ENCODE measurements around the gene PTCH2. TPM values are rescaled to one million over a fixed set of nuclear protein-coding genes. Genes with fewer than 3 reads are reported as not detected.

Gene PTCH2
- total RNA-seq, 1 donor from 2014 or later = 1.7 TPM

- peak within 1 kb of the TSS; percentile 87 for H3K4me3 Mint-ChIP-seq
- TF ChIP-seq CTCF (IDR thresholded peaks at IDR 0.05; ENCODE audit: unreplicated experiment) = no peak
- no peaks in the 10 kb centered on the region for H3K27me3 Mint-ChIP-seq (ENCODE audit: low read depth)
- H3K36me3 Mint-ChIP-seq = peaks cover 24% of the 10 kb centered on the region
- peak; percentile 73 to 86 for DNase-seq (ENCODE audit: low spot score in 2 of 2, unreplicated experiment in 2 of 2)
- H3K4me1 Mint-ChIP-seq = peaks cover 24% of the 10 kb centered on the region
- no peaks in the 10 kb centered on the region for H3K9me3 Mint-ChIP-seq
- peak within 1 kb of the TSS; percentile 99 for H3K27ac Mint-ChIP-seq
Observed at GRCh38 chr1:44775078-44775929, 67.7 kb downstream of the PTCH2 start, which contains the start of gene RPS8. RPS8 (plus strand) TSS chr1:44775540; CDS start chr1:44775597, 57 bp downstream.

Other genes starting within 250 kb of the PTCH2 start
- gene TMEM53, start 168.8 kb downstream of the PTCH2 start, total RNA-seq = 8.9 to 9.9 TPM (median 9.8 TPM) in 3 replicates
- 14.9 to 19.1 TPM (median 17.9 TPM) in 3 replicates for gene ARMH1, start 168.5 kb downstream of the PTCH2 start, total RNA-seq
- not detected in 3 replicates for gene RNU5D-1, start 112.1 kb downstream of the PTCH2 start, total RNA-seq
- 17.1 to 20.4 TPM (median 18.2 TPM) in 3 replicates for gene KIF2C, start 103.4 kb downstream of the PTCH2 start, total RNA-seq
- gene RPS8, start 67.7 kb downstream of the PTCH2 start, total RNA-seq = 2,191 to 2,296 TPM (median 2,278 TPM) in 3 replicates
- gene BEST4, start 55.1 kb downstream of the PTCH2 start, total RNA-seq = 1.4 to 1.7 TPM (median 1.4 TPM) in 3 replicates
- 24.7 to 27.5 TPM (median 27.4 TPM) in 3 replicates for gene PLK3, start 42.9 kb downstream of the PTCH2 start, total RNA-seq
- gene DYNLT4, start 35.9 kb downstream of the PTCH2 start, total RNA-seq = 0.31 to 0.72 TPM (median 0.47 TPM) in 3 replicates
- 33.6 to 43.7 TPM (median 38.3 TPM) in 3 replicates for gene BTBD19, start 34.7 kb downstream of the PTCH2 start, total RNA-seq
- 20.8 to 23.5 TPM (median 21.3 TPM) in 3 replicates for gene EIF2B3, start 143.3 kb upstream of the PTCH2 start, total RNA-seq
- gene HECTD3, start 168.1 kb upstream of the PTCH2 start, total RNA-seq = 30.3 to 34.3 TPM (median 32.3 TPM) in 3 replicates
- gene UROD, start 169.0 kb upstream of the PTCH2 start, total RNA-seq = 84.0 to 88.3 TPM (median 85.6 TPM) in 3 replicates

Measured in mesothelial cell of epicardium (in vitro differentiated cells).